Activated T-cell treated with anti-CD3 and anti-CD28 coated beads, Interleukin-2, amount 50 U/mL, for 24 hours (primary cell): Measurements from ENCODE around the gene KRT9.

Experiments used
- DNase-seq: peaks from one replicate; pipeline ENCODE4 v3.0.0-alpha.2; 2020
- H3K27ac Mint-ChIP-seq: 2 replicates; pipeline ENCODE4 v1.8.0; 2020; ENCODE audit warnings: mild to moderate bottlenecking, mixed read lengths
- H3K27me3 Mint-ChIP-seq: 2 replicates; pipeline ENCODE4 v1.8.0; 2020; ENCODE audit warnings: mixed read lengths
- H3K36me3 Mint-ChIP-seq: 2 replicates; pipeline ENCODE4 v1.8.0; 2020; ENCODE audit warnings: low read depth, mixed read lengths
- H3K4me1 Mint-ChIP-seq: 2 replicates; pipeline ENCODE4 v1.8.0; 2020; ENCODE audit warnings: low read depth, mixed read lengths
- H3K4me3 Mint-ChIP-seq: 2 replicates; pipeline ENCODE4 v1.8.0; 2020; ENCODE audit warnings: mild to moderate bottlenecking, moderate library complexity, mixed read lengths
- H3K9me3 Mint-ChIP-seq: 2 replicates; pipeline ENCODE4 v1.8.0; 2020; ENCODE audit warnings: mixed read lengths

Gene KRT9

DNA sequence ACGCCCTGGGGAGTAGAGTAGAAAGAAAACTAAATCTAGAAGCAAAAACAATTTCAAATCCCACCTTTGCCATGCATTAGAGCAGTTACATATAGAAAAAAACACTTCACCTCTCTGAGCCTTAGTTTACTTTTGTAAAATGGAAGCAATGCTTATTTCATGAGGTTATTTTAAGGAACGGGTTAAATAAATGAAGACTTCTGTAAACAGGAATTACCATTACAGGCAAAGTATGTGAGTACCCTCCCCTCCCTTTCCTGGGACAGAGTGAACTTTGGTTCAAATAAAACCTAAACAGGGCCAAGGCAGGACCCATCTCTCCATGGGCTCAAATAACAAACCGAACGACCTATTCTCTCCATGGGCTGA lies 48.6 kb downstream of the KRT9 start:
- Mint-ChIP-seq H3K4me1 (peaks cover 6% of the 10 kb centered on the region), H3K4me3 (no peak overlapping the region), H3K27me3 (peaks cover 27% of the 10 kb centered on the region), H3K9me3 (no peaks in the 10 kb centered on the region), H3K36me3 (no peaks in the 10 kb centered on the region), H3K27ac (no peak overlapping the region)
- DNase-seq = no peak

DNA sequence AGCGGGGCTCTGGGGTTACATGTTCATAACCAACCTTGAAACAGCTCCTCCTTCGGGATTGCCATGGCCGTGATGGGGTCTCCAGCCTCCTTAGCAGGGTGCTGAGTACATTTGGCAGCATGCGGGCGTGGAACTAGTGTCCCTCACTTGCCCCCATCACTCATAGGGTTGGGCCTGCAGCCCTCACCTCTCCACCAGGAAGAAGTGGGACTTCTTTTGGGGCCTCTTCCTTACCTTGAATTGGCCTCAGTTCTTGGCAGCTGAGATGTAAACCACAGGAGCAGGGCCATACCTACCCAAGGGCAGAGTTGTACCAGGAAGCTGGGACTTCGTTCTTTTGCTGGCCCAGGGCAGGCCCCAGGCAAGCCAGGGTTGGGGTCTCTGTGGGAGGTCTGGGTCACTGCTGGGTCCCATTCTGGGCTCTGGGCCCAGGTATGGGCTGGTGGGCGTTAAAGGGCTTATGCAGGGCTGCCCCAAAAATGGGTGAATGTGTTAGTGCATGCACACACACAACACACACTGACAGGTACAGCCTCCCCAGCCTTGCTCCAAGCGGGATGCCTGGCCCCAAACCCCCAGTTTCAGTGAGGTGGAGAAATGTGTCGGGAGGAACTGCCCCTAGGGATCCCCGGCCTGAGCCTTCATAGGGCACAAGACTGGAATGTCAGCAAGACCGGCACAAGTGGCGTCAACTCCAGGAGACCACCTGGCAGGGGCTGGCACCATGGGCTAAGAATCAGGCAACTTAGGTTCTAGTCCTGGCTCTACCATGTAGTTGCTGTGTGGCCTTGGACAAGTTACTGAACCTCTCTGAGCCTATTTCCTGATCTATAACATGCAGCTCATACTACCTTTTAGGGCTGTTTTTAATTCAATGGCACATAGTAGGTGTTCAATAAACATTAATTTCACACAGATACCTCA lies 49.3 kb downstream of the KRT9 start:
- peaks cover 21% of the 10 kb centered on the region for H3K27me3 Mint-ChIP-seq
- no peaks in the 10 kb centered on the region for H3K9me3 Mint-ChIP-seq
- H3K4me3 Mint-ChIP-seq = no peak overlapping the region
- no peak overlapping the region for H3K27ac Mint-ChIP-seq
- peaks cover 4% of the 10 kb centered on the region for H3K4me1 Mint-ChIP-seq
- no peak for DNase-seq
- no peaks in the 10 kb centered on the region for H3K36me3 Mint-ChIP-seq

DNA sequence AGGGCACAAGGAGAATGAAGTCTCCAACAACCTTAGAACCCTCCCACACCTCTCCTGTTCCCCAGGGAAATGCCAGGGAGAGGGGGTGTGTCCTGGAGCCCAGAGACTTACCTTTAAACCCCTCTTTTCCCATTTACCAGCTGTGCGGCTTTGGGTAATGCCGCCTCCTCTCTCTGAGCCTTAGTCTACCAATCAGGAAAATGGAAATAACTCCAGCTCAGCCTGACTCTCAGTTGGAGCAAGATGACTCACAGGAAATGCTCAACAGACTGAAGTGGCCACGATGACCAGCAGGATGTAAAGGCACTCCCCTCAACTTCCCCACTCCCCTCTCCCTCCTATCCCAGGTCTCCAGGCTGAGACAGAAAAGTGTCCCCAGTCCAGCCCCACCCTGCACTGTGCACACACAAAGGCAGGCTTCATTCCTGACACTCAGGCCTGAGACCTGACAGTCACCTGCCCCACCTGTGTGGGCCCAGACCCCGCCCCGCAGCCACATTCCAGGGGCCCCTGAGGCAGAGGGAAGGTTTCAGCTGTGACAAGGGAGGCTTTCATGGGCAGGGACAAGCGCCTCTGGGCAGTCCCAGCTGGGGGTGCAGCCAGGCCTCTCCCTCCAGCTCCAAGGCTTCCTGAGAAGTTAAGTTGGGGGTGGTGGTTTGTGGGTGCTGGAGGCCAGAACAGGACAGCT lies 50.1 kb downstream of the KRT9 start:
- Mint-ChIP-seq H3K27me3 (peaks cover 12% of the 10 kb centered on the region), H3K4me3 (no peak overlapping the region), H3K36me3 (no peaks in the 10 kb centered on the region), H3K4me1 (no peaks in the 10 kb centered on the region), H3K27ac (no peak overlapping the region), H3K9me3 (no peaks in the 10 kb centered on the region)
- no peak for DNase-seq

DNA sequence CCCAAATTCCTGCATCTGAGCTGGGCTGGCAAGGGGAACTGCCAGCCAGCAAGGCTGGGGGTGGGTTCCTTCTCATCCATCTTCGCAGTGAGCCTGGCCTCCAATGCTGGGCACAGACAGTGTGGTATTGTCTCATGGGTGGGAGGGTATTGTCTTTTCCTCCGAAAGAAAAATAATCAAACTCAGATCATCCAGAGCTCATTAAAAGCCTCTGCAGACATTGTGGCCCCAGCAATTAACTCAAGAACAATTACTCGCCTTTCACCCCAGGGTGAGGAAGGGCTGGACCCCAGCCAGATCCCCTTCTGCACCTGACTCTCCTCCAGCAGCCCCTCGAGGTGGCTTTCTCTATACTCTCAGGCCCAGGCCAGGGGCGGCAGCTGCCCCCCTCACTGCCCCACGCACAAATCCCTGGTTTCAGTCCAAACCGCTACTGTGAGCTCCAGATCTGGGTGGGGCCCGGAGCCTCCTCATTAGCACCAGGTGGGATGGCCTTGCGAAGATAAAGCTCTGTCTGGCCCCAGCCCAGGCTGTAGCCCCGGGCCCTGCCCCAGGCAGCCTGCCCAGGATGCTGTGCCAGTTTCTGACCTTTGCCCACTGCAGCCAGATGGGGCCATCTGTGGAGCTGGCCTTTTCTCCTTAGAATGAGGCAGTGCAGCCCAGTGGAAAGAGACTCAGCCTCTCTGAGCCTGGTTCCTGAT lies 50.9 kb downstream of the KRT9 start:
- no peaks in the 10 kb centered on the region for H3K4me1 Mint-ChIP-seq
- H3K27me3 Mint-ChIP-seq = peaks cover 6% of the 10 kb centered on the region
- H3K4me3 Mint-ChIP-seq = no peak overlapping the region

DNA sequence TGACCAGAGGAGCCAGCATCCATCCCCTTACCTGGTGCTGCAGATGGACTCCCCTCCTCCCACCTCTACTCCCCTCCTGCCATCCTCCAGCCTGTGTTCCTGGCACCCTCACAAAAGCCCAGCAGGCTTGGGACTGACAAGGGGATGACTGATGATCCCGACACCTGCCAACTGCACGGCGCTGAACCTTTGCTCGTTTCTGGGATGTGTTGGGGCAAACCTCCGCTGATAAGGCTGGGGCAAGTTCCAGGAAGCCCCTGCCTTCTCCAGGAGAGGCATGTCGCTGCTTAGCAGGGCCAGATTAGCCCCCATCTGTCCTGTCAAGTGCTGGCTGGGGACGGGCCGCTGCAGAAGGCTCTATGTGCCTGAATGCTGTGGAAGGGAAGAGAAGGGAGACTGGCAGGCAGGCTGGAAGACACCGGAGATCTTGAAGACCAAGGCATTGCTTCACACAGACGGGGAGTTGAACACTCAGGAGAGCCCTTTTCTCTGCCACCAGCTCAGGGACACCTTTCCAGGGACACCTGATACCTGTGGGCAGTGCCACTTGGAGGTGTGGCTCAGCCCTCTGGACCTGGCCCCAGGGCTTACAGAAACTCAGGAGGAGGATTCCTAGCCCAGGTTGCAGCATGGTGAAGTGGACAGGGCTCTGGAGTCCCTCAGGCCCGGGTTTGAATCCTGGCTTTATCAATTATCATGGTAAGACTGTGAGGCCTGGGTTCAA lies 52.2 kb downstream of the KRT9 start:
- H3K27ac Mint-ChIP-seq = no peak overlapping the region
- no peak for DNase-seq
- no peaks in the 10 kb centered on the region for H3K9me3 Mint-ChIP-seq
- H3K4me3 Mint-ChIP-seq = no peak overlapping the region
- H3K27me3 Mint-ChIP-seq = peaks cover 2% of the 10 kb centered on the region
- H3K36me3 Mint-ChIP-seq = no peaks in the 10 kb centered on the region
- no peaks in the 10 kb centered on the region for H3K4me1 Mint-ChIP-seq

More for the DNA sequence above, 50.9 kb downstream of the KRT9 start:
- no peaks in the 10 kb centered on the region for H3K9me3 Mint-ChIP-seq
- H3K27ac Mint-ChIP-seq = no peak overlapping the region
- no peaks in the 10 kb centered on the region for H3K36me3 Mint-ChIP-seq
- DNase-seq = no peak

DNA sequence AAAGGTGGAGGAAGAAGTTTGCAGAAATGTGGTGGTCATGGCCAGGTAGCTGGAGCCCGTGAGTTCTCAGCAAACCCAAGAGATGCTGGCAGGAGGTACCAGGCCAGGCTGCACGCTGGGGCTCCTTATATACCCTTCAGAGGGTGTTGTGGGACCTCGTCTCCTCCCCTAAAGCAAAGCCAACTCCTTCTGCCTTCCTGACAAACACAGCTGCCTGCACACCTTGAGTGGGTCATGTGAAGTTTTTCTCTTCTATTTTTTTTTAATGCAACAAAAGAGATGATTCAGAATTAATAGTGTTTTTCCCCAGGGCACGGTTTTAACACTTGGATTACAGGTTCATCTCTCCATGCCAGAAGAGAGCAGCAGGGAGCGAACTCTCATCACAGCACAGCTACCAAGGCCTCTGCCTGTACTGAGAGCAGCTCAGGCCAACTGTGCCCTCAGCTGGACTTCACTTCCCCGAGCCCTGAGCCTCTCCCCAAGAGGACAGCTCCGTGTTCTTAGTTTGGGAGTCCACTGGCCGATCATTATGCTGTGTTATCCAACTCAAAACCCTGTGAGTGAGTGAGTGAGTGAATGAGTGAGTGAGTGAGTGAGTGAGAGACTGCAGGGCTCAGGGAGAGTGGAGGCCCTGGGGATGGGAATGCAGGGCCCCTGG lies 52.9 kb downstream of the KRT9 start, which contains the start of gene KRT15:
Gene KRT15 (minus strand): TSS at position 102 of the 661 bp plus-strand sequence. CDS start 63 bp downstream, at position 39.
- Mint-ChIP-seq H3K36me3 (no peaks in the 10 kb centered on the region), H3K4me1 (no peaks in the 10 kb centered on the region), H3K9me3 (no peaks in the 10 kb centered on the region), H3K27me3 (no peaks in the 10 kb centered on the region), H3K4me3 (no peak within 1 kb of the TSS), H3K27ac (no peak within 1 kb of the TSS)
- DNase-seq = no peak

DNA sequence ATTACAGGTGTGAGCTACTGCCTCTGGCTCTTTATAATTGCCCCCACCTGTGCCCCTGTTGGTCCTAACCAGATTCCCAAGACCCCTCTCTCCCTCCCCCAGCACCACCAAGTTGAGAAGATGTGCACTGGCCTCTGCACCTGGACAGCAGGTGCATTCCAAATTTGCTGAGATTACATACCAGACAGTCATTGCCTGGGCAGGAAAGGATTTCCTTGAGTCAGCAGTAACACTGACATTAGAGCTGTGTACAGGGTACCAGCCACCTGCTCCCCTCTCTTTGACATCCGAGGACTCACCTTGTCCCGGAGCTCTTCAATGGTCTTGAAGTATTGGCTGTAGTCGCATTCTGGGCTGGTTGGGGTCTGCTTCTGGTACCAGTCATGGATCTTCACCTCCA lies 53.8 kb downstream of the KRT9 start:
- Mint-ChIP-seq H3K27me3 (no peaks in the 10 kb centered on the region), H3K36me3 (no peaks in the 10 kb centered on the region), H3K4me3 (no peak overlapping the region), H3K9me3 (no peaks in the 10 kb centered on the region), H3K27ac (no peak overlapping the region), H3K4me1 (no peaks in the 10 kb centered on the region)
- DNase-seq = no peak

DNA sequence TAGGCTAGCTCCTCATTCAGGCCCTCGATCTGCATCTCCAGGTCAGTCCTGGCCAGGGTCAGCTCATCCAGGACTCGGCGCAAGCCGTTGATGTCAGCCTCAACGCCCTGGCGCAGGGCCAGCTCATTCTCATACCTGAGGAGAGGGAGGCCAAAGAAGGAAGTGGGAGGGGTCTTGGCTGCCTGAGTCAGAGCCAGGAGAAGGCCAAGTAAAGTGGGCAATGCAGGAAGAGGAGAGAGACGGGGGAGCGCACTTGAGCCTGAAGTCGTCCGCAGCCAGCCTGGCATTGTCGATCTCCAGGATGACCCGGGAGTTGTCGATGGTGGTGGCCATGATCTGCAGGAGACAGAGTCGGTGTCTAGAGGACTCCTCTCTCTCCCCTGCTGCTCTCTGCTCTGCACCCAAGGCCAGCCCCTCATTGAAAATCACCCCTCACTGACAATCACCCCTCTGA lies 55.0 kb downstream of the KRT9 start:
- H3K27ac Mint-ChIP-seq = no peak overlapping the region
- no peaks in the 10 kb centered on the region for H3K27me3 Mint-ChIP-seq
- H3K4me1 Mint-ChIP-seq = no peaks in the 10 kb centered on the region
- H3K9me3 Mint-ChIP-seq = no peaks in the 10 kb centered on the region
- H3K36me3 Mint-ChIP-seq = no peaks in the 10 kb centered on the region
- no peak overlapping the region for H3K4me3 Mint-ChIP-seq
- DNase-seq = no peak

DNA sequence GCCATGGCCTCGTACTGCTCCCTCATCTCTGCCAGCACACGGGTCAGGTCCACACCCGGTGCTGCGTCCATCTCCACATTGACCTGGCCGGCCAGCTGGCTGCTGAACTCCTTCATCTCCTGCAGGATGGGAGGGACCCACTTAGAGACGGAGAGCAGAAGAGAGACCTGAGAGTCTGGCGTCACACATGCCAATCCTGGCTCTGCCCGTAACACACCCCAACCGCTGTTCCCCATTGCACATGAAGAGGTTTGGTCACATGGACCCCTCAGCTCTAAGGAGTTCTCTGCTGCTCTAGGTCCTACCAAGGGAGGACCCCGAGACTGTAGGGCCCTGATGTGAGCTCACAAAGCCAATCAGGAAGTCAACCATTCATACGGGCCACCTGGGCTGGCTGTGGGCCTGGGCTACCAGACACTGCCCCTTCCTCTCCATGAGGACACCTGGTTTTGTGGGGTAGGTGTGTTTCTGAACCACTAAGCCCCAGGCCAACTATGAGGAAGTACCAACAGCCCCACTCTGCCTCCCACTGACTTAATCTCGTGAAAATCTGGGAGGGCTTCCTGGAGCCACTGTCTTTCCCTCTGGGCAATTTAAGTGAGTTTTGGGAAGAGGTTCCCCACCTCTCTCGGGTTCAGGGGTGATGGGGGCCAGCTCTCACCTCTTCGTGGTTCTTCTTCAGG lies 55.6 kb downstream of the KRT9 start:
- Mint-ChIP-seq H3K27me3 (no peaks in the 10 kb centered on the region), H3K9me3 (no peaks in the 10 kb centered on the region), H3K4me3 (no peak overlapping the region), H3K27ac (no peak overlapping the region), H3K4me1 (no peaks in the 10 kb centered on the region), H3K36me3 (no peaks in the 10 kb centered on the region)
- DNase-seq = no peak
